Measurements from ENCODE around the gene CCL4L2.
"Not testable (repeated sequence)": the region's sequence is repeated elsewhere in the genome, so short reads cannot be mapped to it uniquely, and the experiment has no call there.

CCL4L2 gene

GRCh38 chr17:36219556-36219955, 8.7 kb downstream of the CCL4L2 start:
- in situ Hi-C loops (cut with MboI; ENCODE audit: low sequenced_read_pairs), result not testable (repeated sequence)

GRCh38 chr17:36220737-36221580, 10.1 kb downstream of the CCL4L2 start:
- in situ Hi-C loops (cut with MboI; ENCODE audit: low sequenced_read_pairs), result not testable (repeated sequence)

DNA sequence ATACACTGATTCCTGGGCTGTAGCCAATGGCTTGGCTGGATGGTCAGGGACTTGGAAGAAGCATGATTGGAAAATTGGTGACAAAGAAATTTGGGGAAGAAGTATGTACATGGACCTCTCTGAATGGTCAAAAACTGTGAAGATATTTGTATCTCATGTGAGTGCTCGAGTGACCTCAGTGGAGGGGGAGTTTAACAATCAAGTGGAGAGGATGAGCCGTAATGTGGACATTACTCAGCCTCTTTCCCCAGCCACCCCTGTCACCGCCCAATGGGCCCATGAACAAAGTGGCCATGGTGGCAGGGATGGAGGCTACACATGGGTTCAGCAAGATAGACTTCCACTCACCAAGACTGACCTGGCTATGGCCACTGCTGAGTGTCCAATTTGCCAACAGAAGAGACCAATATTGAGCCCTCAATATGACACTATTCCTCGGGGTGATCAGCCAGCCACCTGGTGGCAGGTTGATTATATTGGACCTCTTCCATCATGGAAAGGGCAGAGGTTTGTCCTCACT, 10.8 kb downstream of the CCL4L2 start:
- in situ Hi-C loops (cut with MboI; ENCODE audit: low sequenced_read_pairs), result not testable (repeated sequence)

DNA sequence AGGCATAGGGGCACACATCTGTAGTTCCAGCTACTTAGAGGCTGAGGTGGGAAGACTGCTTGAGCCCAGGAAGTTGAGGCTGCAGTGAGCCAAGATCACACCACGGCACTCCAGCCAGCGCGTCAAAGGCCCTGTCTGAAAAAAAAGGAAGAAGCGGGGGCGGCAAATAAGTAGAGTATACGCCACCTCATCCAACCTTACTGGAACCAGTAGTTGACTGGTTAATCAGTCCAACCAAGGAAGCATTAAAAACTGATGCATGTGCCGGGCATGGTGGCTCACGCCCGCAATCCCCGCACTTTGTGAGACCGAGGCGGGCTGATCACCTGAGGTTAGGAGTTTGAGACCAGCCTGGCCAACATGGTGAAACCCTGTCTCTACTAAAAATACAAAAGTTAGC, 12.1 kb downstream of the CCL4L2 start:
- in situ Hi-C loops (cut with MboI; ENCODE audit: low sequenced_read_pairs), result not testable (repeated sequence)

GRCh38 chr17:36229644-36230043, 18.8 kb downstream of the CCL4L2 start:
- in situ Hi-C loops (cut with MboI; ENCODE audit: low sequenced_read_pairs), result not testable (repeated sequence)

- in situ Hi-C loops (cut with MboI; ENCODE audit: low sequenced_read_pairs), result not testable (repeated sequence)
Observed at GRCh38 chr17:36242046-36242445, 31.2 kb downstream of the CCL4L2 start.
